GM12872 (cell line): ENCODE results near the gene PARP11.

Source experiments
- TF ChIP-seq, protein P1 (sequence below): IDR thresholded peaks from 3 replicates; pipeline ENCODE4 v1.5.1; 2011; ENCODE audit warnings: low read depth, mild to moderate bottlenecking, low read length, moderate library complexity; ENCODE audit not compliant: insufficient read depth

Gene PARP11

DNA sequence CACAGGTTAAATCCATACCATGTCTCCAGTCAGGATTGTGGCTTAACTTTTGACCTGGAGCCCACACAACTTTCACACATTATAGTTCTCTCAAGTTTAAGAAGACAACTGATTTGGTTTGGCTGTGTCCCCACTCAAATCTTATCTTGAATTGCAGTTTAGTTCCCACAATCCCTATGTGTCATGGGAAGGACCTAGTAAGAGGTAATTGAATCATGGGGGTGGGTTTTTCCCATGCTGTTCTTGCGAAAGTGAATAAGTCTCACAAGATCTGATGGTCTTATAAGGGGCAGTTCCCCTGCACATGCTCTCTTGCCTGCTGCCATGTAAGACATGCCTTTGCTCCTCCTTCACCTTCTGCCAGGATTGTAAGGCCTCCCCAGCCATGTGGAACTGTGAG lies 38.2 kb upstream of the PARP11 start:
- TF ChIP-seq, protein P1, sequence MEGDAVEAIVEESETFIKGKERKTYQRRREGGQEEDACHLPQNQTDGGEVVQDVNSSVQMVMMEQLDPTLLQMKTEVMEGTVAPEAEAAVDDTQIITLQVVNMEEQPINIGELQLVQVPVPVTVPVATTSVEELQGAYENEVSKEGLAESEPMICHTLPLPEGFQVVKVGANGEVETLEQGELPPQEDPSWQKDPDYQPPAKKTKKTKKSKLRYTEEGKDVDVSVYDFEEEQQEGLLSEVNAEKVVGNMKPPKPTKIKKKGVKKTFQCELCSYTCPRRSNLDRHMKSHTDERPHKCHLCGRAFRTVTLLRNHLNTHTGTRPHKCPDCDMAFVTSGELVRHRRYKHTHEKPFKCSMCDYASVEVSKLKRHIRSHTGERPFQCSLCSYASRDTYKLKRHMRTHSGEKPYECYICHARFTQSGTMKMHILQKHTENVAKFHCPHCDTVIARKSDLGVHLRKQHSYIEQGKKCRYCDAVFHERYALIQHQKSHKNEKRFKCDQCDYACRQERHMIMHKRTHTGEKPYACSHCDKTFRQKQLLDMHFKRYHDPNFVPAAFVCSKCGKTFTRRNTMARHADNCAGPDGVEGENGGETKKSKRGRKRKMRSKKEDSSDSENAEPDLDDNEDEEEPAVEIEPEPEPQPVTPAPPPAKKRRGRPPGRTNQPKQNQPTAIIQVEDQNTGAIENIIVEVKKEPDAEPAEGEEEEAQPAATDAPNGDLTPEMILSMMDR = no peak

DNA sequence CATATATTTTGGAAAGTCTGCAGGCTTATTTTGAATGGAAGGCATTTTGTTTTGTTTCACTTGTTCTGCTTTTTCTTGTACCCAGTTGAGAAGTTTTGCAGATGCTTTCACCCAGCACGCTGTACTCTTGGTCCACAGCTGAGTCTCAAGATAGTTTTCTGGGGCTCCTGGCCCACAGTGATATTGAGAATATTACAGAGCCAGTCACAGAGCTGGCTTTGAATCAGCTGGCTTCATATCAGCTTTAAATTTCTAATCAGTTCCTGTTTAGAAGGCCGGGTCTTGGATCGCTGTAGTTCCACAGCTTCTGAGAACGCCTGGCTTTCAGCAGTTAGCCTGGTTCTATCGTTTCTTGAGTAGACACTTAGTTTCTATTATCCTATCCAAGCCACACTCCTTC lies 32.5 kb upstream of the PARP11 start:
- TF ChIP-seq, protein P1 = no peak

DNA sequence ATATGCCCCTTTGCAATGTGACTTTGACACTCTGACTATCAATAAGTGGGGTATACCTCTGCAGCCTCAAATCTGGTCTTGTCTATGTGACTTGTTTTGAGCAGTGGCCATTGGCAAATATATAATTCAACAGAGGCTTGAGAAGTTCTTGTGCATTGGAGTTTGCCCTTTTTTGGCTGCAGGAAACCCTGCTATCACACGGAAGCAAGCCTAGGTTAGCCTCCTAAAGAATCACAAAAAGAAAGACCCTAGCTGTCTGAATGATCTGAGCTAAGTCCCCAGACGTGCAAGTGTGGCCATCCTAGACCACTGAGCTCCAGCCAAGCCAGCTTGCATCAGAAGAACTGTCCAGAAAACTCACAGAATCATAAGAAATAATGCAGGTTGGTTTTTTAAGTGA lies 31.8 kb upstream of the PARP11 start:
- TF ChIP-seq, protein P1 = no peak

DNA sequence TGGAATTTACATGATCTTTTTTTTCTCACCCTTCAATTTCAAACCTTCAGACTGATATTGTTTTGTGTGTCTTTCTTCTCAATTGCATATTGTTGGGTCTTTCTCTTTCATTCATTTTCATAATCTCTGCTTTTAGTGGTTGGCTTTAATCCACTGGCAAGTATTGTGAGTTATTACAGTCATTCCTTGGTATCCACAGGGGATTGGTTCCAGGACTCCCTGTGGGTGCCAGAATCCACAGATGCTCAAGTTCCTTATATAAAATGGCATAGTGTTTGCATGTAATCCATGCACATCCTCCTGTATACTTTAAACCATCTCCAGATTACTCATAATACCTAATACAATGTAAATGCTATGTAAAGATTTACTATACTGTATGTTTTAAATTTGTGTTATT lies 29.7 kb upstream of the PARP11 start:
- TF ChIP-seq, protein P1 = no peak

DNA sequence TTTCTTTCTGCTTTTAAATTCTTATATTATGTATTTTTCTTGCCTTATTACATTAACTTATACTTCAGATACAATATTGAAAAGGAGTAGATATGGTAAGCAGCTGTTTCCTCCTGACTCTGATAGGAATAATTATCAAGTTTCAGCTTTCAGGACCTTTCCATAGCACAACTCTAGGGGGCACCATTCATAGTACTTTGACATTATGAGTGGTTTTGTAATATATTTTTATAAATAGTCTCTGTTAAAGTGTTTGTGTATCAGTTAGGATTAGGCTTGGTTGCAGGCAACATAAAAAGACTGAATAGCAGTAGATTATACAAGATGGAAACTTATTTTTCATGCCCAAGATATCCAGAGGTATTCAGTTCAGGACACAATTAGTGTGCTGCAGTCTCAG lies 27.9 kb upstream of the PARP11 start:
- TF ChIP-seq, protein P1 = no peak

DNA sequence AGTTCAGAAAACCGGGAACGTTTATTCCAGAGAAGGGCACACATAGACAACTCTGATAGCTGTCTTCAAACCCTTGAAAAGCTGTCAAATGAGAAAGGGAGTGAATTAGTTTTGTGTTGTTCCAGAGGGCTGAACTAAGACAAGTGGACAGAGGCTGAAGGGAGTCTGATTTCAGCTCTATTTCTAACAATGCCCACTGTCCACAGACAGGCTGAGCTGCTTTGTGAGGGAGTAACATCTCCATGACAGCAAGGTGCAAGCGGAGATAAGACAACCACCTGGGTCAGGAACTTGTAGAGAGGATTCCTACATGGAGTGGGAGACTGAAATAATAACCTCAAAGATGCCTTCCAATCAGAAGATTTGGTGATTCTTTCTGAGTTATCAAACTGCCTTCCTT lies 25.6 kb upstream of the PARP11 start:
- TF ChIP-seq, protein P1 = no peak

DNA sequence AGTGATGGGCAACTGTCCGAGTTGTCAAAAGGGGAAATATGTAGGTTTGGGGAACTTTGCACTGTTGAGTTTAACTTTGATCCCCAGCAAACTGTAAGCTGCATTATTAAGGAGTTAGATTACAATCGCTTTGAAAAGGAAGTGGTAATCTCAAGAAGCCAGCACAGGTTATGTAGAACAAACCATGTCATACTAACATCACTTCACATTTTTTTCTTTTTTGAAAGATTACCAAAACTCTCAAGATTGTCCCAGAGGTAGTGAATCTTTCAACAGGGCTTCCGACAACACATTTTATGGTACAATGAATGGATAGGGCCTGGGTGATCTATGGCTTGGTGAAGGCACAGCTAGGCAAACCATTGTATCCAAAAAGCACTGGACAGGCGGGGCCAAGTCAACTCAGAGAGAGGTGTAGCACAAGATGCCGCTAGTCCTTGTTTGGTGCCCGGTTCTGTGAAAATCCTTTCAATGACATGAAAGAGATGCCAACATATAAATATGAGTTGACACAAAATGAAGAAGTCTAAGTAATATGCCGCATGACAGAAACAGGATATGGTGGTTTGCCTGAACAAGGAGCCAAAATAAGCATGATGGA lies 24.3 kb upstream of the PARP11 start:
- TF ChIP-seq, protein P1 = no peak

DNA sequence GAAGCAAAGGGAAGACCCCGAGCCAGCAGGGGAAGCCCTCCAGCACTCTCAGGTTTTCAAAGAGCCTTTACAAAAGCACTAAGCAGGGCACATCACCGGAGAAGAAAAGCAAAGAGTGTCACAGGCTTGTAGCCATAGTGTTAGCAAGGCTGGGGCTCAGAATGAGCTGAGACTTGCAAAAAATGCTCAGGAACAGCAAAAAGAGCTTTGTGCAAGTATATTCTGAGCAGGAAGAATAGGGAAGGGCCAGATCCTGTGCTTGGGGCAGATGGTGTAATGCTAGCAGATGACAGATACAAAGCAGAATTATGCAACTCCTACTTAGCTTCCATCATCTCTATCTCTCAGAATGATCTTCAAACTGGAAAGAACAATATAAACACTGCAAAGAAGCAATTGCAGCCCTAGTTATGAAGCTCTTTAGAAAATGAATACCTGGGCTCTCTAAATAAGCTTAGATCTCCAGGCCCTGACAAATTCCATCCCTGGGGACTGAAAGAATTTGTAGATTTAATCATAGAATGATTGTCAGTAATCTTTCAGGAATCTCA lies 23.7 kb upstream of the PARP11 start:
- TF ChIP-seq, protein P1 = no peak
